Activated CD8-positive, alpha-beta T cell treated with anti-CD3 and anti-CD28 coated beads for 36 hours (primary cell): ENCODE measurements around the gene DNAH3. TPM values are rescaled to one million over a fixed set of nuclear protein-coding genes. Genes with fewer than 3 reads are reported as not detected.

ENCODE experiments used
- ATAC-seq: fragments of 200-7000 bp; cut with Tn5 transposase; one replicate; pipeline ENCODE4 v1.10.0; 2021; ENCODE audit warnings: mild to moderate bottlenecking, moderate library complexity
- CTCF ChIA-PET: fragments of 350-600 bp; sonication (Branson Sonifier 250); formaldehyde crosslinking; loops from one replicate; lab custom pipeline; 2021; ENCODE audit warnings: antibody characterized with exemption; lab: Charles Lee
- POLR2A ChIA-PET: fragments of 350-600 bp; sonication (Branson Sonifier 250); formaldehyde crosslinking; loops from one replicate; lab custom pipeline; 2021; ENCODE audit warnings: antibody characterized with exemption; lab: Charles Lee
- DNase-seq: peaks from one replicate; pipeline ENCODE4 v3.0.0-alpha.2; 2020
- H3K27ac Mint-ChIP-seq: one replicate; pipeline ENCODE4 v1.8.0; 2021; ENCODE audit warnings: mild to moderate bottlenecking, mixed read lengths
- H3K27me3 Mint-ChIP-seq: one replicate; pipeline ENCODE4 v1.8.0; 2021; ENCODE audit warnings: mixed read lengths
- H3K36me3 Mint-ChIP-seq: one replicate; pipeline ENCODE4 v1.8.0; 2021; ENCODE audit warnings: low read depth, mixed read lengths
- H3K4me1 Mint-ChIP-seq: one replicate; pipeline ENCODE4 v1.8.0; 2021; ENCODE audit warnings: low read depth, mixed read lengths
- H3K4me3 Mint-ChIP-seq: one replicate; pipeline ENCODE4 v1.8.0; 2021; ENCODE audit warnings: mild to moderate bottlenecking, moderate library complexity, mixed read lengths
- H3K9me3 Mint-ChIP-seq: one replicate; pipeline ENCODE4 v1.8.0; 2021; ENCODE audit warnings: mixed read lengths
- CTCF ChIP-seq: fragments of 200-600 bp; IDR thresholded peaks from one replicate; pipeline ENCODE4 v1.8.0; 2022; ENCODE audit warnings: antibody characterized with exemption, mild to moderate bottlenecking
- intact Hi-C: fragments of 100-400 bp; cut with micrococcal nuclease; formaldehyde crosslinking; loops from one replicate; pipeline ENCODE4 v1.10.0; 2022
- total RNA-seq, 2 experiments: library from RNA; stranded (reverse); gene quantifications; one replicate each; pipeline ENCODE4 v1.2.3, GENCODE V29; 2021

Gene DNAH3
- total RNA-seq, 2 experiments from 2014 or later: 0.02 TPM; not detected in 1

- TF ChIP-seq CTCF: no peak
- ATAC-seq: no peak
- POLR2A ChIA-PET: no interaction called here
These were observed 57.7 kb downstream of the DNAH3 start for GRCh38 chr16:21092951-21093350.

GRCh38 chr16:21088646-21089538 lies 61.8 kb downstream of the DNAH3 start:
- Mint-ChIP-seq H3K27me3 (peaks cover 4% of the 10 kb centered on the region), H3K36me3 (no peaks in the 10 kb centered on the region), H3K27ac (no peak overlapping the region), H3K4me1 (no peaks in the 10 kb centered on the region), H3K4me3 (no peak overlapping the region), H3K9me3 (no peaks in the 10 kb centered on the region)
- CTCF ChIA-PET: no interaction called here
- ATAC-seq: no peak
- no peak for TF ChIP-seq CTCF
- intact Hi-C loops: loop anchor here (10.0 kb wide), 1 partner anchor 244 kb away; no protein-coding TSS in a partner anchor
- POLR2A ChIA-PET: no interaction called here
- no peak for DNase-seq

More at GRCh38 chr16:21092951-21093350, 57.7 kb downstream of the DNAH3 start:
- no peak for DNase-seq
- H3K9me3 Mint-ChIP-seq: peaks cover 1% of the 10 kb centered on the region
- intact Hi-C loops: no loop called here
- no peak overlapping the region for H3K4me3 Mint-ChIP-seq
- no peaks in the 10 kb centered on the region for H3K4me1 Mint-ChIP-seq
- H3K27ac Mint-ChIP-seq: no peak overlapping the region
- no peaks in the 10 kb centered on the region for H3K36me3 Mint-ChIP-seq
- peaks cover 7% of the 10 kb centered on the region for H3K27me3 Mint-ChIP-seq
- CTCF ChIA-PET: no interaction called here

GRCh38 chr16:21088143-21088542 lies 62.5 kb downstream of the DNAH3 start:
- POLR2A ChIA-PET: no interaction called here
- H3K36me3 Mint-ChIP-seq: no peaks in the 10 kb centered on the region
- no peak for ATAC-seq
- no peak for TF ChIP-seq CTCF
- CTCF ChIA-PET: no interaction called here
- no peak overlapping the region for H3K4me3 Mint-ChIP-seq
- H3K9me3 Mint-ChIP-seq: no peaks in the 10 kb centered on the region
- H3K27ac Mint-ChIP-seq: no peak overlapping the region
- no peaks in the 10 kb centered on the region for H3K4me1 Mint-ChIP-seq
- intact Hi-C loops: loop anchor here (10.0 kb wide), 1 partner anchor 243 kb away; no protein-coding TSS in a partner anchor
- no peak for DNase-seq
- peaks cover 4% of the 10 kb centered on the region for H3K27me3 Mint-ChIP-seq

- peaks cover 1% of the 10 kb centered on the region for H3K27me3 Mint-ChIP-seq
- H3K4me1 Mint-ChIP-seq: no peaks in the 10 kb centered on the region
- DNase-seq: no peak
- no peak overlapping the region for H3K4me3 Mint-ChIP-seq
- CTCF ChIA-PET: interaction anchor here (0.5 to 2.8 kb wide), 11 partner anchors 12 to 300 kb away, joined by 3 to 30 read pairs (median 4); no protein-coding TSS in a partner anchor
- H3K9me3 Mint-ChIP-seq: no peaks in the 10 kb centered on the region
- intact Hi-C loops: loop anchor here (10.0 kb wide), 1 partner anchor 240 kb away; no protein-coding TSS in a partner anchor
- H3K27ac Mint-ChIP-seq: no peak overlapping the region
- no peak for ATAC-seq
- no peaks in the 10 kb centered on the region for H3K36me3 Mint-ChIP-seq
- POLR2A ChIA-PET: no interaction called here
- TF ChIP-seq CTCF: no peak
These were observed 65.9 kb downstream of the DNAH3 start for GRCh38 chr16:21084631-21085225.
